Heart left ventricle (tissue), 13 donors: ENCODE data around the gene CDCP1.

Source experiments
- POLR2A ChIP-seq, 2 donors: fragments of 450-650 bp; IDR thresholded peaks; one replicate each; pipeline ENCODE4 v1.6.1; 2017; ENCODE audit warnings: antibody characterized with exemption in 2 of 2, mild to moderate bottlenecking in 2 of 2, moderate library complexity in 2 of 2
- TF ChIP-seq, protein P1 (sequence below), 12 donors: fragments of 200-600 bp; sonication (generic) in 4 of 12; IDR thresholded peaks; one replicate each; pipeline versions ENCODE4 v1.5.0 to v1.8.0; 2018 to 2022; ENCODE audit warnings: antibody characterized with exemption in 12 of 12, mild to moderate bottlenecking in 5 of 12
- donor health status: ischemic (EF 13 %, LVEDD 7.1; RV severe dilation, severe dysfunction).
- donor health status: DM: no; HTN: yes; CAD: no.
- donor health status: DM: no; HTN: no; CAD: no.
- donor health status: ischemic (EF 25% LVEDD 6.9; RV normal size, moderate dysfunction).
- donor health status: ischemic (EF 25% LVEDD 5.7; RV mildly dilated, moderate dysfunction).
- donor health status: ischemic (EF 35%, LVEDD 5.7; RV mildly dilated, moderate dysfunction).
- donor health status: nonischemic (EF 11% LVEDD 7.7; RV severe dilation, severe dysfunction).
- donor health status: DM: yes; HTN: yes; CAD: no.
- donor health status: PGD.
- donor health status: ischemic (EF 29% LVEDD 5.4; RV normal size, mild dysfunction).
- donor health status: nonischemic (EF 23%, LVEDD 6.1; RV moderate dilation, normal function).

DNA sequence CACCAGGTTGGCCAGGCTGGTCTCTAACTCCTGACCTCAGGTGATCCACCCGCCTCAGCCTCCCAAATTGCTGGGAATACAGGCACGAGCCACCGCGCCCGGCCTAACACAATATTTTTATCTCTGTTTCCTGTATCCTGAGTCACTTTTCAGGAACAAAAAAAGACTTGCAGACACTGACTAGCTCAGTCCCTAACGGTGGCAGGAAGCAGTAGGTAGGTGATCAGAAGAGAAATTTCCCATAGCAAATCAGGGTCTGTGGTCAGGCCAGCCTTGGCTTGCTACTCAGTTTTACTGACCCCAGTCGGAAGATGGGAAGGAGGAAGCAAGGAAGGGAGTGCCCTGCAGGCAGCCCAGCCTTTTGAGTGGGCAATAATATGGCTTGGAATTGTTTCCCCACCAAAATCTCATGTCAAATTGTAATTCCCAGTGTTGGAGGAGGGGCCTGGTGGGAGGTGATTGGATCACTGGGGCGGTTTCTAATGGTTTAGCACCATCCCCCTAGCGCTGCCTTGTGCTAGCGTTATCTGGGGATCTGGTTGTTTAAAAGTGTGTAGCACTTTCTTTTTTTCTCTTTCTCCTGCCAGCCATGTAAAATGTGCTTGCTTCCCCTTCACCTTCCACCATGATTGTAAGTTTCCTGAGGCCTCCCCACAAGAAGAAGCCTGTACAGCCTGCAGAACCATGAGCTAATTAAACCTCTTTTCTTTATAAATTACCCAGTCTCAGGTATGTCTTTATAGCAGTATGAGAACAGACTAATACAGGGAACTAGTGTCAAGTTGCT, 19.5 kb upstream of the CDCP1 start:
- TF ChIP-seq POLR2A (IDR thresholded peaks at IDR 0.05) = no peak
- TF ChIP-seq, protein P1, sequence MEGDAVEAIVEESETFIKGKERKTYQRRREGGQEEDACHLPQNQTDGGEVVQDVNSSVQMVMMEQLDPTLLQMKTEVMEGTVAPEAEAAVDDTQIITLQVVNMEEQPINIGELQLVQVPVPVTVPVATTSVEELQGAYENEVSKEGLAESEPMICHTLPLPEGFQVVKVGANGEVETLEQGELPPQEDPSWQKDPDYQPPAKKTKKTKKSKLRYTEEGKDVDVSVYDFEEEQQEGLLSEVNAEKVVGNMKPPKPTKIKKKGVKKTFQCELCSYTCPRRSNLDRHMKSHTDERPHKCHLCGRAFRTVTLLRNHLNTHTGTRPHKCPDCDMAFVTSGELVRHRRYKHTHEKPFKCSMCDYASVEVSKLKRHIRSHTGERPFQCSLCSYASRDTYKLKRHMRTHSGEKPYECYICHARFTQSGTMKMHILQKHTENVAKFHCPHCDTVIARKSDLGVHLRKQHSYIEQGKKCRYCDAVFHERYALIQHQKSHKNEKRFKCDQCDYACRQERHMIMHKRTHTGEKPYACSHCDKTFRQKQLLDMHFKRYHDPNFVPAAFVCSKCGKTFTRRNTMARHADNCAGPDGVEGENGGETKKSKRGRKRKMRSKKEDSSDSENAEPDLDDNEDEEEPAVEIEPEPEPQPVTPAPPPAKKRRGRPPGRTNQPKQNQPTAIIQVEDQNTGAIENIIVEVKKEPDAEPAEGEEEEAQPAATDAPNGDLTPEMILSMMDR (IDR thresholded peaks at IDR 0.05) = no peak
